T1000 (cell line): ENCODE results near the gene SLC6A20.
"Not testable (repeated sequence)": the region's sequence is repeated elsewhere in the genome, so short reads cannot be mapped to it uniquely, and the experiment has no call there.

Experiments used
- DNase-seq: peaks from one replicate; lab custom pipeline; 2025; ENCODE audit warnings: mixed read lengths; lab: John Stamatoyannopoulos, UW

Gene SLC6A20

GRCh38 chr3:45757141-45757540 is 39.2 kb downstream of the SLC6A20 start:
- DNase-seq: not testable (repeated sequence)

DNA sequence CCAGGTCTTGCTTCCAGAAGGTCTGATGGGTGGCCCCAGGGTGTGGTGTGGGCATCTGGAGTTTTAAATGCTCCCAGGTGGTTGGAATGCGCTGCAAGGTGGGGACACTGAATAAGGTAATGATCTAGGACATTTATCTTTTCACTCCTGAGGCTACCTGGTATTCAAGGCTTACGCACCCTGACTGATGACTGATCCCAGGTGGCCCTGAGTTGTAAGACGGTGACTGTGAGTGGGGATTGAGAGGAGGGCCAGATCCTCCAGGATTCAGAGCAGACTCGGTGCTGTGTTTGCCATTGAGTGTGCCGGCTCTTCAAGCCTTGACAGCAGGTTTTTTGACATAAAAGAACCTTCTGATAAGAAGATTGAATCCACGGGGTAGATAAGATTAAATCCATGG is 40.3 kb downstream of the SLC6A20 start:
- DNase-seq: no peak

GRCh38 chr3:45754461-45754860 is 41.9 kb downstream of the SLC6A20 start:
- no peak for DNase-seq

GRCh38 chr3:45753095-45753494 is 43.2 kb downstream of the SLC6A20 start:
- no peak for DNase-seq

DNA sequence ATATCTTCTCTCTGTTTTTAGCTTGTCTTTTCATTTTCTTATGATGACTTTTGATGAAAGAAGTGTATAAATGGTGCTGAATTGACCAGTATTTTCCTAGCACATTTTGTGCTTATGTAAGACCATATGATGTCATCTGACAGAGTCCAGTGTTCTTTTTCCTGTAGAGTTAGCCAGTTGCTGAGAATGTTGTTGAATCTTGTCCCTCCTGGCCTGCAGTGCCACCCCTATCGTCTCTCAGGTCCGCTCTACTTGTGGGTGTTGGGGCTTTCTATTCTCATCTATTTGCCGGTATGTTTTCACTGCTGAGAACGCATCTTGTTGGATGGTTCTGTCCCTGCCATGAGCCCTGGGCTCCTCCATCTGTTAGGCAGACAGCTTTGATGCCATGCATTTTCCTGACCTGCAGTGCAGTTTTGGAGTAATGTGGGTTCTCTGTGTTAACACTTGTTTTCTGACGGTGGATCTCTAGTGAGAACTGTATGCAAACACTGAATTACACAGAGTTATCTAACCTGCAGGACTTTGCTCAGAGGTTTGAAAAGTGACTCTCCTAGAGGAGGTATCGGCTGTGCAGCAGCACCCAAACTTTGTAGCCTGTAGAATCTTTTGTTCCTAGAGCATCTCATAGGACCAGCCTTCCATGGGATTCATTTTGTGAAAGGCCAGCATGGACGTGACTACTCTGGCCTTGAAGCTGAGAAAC is 44.6 kb downstream of the SLC6A20 start:
- no peak for DNase-seq

GRCh38 chr3:45749880-45750279 is 46.5 kb downstream of the SLC6A20 start:
- DNase-seq: no peak

DNA sequence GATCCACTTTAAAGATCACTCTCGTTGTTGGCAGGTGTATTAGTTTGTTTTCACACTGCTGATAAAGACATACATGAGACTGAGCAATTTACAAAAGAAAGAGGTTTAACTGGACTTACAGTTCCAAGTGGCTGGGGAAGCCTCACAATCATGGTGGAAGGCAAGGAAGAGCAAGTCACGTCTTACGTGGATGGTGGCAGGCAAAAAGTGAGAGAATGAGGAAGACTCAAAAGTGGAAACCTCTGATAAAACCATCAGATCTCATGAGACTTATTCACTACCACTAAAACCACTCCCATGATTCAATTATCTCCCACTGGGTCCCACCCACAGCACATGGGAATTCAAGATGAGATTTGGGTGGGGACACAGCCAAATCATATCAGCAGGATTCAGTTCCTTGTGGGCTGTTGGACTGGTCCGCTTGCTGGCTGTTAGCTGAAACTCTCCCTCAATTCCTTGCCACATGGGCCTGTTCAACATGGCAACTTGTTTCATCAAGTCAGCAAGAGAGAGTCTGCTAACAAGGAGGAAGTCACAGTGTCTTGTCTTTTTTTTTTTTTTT is 47.2 kb downstream of the SLC6A20 start:
- DNase-seq: not testable (repeated sequence)

GRCh38 chr3:45748068-45748467 is 48.3 kb downstream of the SLC6A20 start:
- no peak for DNase-seq

- no peak for DNase-seq
Observed at GRCh38 chr3:45746777-45747622, 49.3 kb downstream of the SLC6A20 start.

GRCh38 chr3:45746165-45746776 is 50.1 kb downstream of the SLC6A20 start:
- no peak for DNase-seq

DNA sequence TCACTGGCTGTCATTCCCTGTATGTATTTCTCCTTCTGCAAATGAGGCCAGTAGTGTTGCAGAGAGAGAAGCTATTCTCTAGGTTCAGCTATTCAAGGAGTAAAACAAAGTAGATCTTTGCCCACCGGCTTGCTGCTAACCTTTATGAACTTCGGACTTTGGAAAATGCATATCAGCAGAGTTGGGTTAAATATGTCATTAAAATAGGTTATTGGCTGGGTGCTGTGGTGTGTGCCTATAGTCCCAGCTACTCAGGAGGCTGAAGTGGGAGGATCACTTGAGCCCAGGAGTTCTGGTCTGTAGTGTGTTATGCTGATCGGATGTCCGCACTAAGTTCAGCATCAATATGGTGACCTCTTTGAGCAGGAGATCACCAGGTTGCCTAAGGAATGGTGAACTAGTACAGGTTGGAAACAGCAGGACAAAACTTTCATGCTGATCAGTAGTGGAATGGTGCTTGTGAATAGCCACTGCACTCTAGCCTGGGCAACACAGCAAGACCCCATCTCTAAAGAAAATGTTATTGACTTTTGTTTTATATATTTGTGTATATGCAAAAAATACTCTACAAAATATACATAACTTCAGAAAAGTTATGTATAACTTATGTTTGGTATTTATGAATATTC is 53.8 kb downstream of the SLC6A20 start:
- DNase-seq: no peak

- DNase-seq: no peak
Observed at GRCh38 chr3:45741742-45742460, 54.4 kb downstream of the SLC6A20 start.

DNA sequence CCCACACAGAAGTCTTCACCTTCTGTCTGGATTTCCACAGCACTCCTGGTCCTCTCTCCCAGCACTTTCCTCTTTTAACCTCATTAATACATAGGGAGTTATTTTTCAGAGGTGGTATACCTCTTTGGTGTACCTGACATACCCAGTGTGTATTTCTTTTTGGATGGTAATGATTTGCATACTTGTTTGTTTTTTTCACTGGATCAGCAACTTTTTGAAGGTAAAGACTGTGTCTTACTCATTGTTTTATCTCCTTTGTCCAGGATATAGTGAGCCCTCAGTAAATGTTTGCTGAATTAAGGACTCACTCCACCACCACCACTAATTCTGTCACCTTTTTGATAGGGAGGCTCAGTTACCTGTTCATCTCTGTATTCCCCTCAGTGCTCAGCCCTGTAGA is 55.1 kb downstream of the SLC6A20 start:
- no peak for DNase-seq

DNA sequence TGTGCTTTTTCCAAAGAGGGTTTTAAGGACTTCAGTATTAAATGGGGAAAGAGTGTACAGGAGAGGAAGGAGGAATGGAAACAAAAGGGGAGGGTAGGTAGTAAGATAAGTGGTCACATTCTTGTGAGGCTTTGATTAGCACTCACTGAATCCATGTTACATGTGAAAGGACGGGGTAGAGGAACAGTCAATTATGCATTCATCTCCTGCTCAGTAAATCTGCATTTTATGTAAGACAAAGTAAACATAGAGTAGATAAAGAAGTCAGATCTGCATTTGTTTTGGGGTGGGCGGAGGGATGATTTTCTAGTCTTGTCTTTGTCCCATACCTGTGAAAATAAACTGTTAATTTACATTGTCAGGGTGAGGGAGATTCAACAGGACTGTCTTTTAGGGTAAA is 56.3 kb downstream of the SLC6A20 start:
- no peak for DNase-seq

- DNase-seq: no peak
Observed at GRCh38 chr3:45737234-45737633, 59.1 kb downstream of the SLC6A20 start.

- DNase-seq: no peak
Observed at GRCh38 chr3:45736707-45737106, 59.6 kb downstream of the SLC6A20 start.

DNA sequence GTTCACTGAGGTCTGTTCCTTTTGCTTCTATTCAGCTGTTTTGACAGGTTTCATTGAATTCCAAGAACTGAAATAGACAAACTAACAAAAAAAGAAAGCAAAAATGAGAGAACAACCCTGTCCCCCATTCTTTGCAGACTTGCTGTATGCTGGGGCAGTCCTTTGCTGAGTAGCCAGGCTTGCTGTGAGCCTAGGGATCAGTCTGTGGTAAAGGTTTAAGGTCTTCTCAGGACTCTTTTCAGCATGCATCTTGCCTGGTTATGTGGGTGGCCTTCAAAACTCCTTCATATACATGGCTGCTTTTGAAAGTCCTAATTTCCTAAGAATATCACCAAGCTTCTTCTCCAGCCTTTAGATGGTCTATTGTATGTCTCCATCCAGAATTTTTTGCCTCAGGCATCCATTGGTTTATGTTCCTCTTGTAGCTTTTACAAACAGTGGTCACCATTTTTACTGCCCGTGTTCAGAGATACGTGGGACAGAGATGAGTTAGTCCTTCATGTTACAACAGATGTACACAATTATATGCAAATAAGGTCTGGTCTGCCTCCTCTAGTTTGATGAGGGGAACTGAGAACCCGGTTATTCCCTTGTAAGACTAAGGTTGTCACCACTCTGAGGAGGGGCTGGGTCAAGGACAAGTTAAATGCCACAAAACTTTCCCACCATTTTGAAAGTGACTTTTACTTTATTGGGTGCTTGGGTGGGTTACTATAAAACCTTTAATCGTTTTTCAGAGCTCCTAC is 65.8 kb downstream of the SLC6A20 start:
- DNase-seq: no peak

DNA sequence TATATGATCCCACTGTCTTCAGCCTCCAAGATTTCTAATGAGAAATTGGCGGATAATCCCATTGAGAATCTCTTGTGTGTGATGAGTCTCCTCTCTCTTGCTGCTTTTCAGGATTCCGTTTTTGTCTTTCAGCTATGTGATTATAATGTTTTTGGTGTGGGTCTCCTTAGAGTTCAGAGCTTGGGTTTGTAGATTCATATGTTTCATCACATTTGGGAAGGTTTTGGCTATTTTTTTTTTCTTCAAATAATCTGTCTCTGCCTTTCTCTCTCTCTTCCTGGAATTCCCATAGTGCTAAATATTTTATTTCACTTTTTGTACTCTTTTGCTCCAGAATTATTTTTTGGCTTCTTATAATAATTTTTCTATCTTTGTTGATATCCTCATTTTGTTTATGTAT is 66.7 kb downstream of the SLC6A20 start:
- DNase-seq: no peak

GRCh38 chr3:45724911-45725310 is 71.4 kb downstream of the SLC6A20 start:
- no peak for DNase-seq

DNA sequence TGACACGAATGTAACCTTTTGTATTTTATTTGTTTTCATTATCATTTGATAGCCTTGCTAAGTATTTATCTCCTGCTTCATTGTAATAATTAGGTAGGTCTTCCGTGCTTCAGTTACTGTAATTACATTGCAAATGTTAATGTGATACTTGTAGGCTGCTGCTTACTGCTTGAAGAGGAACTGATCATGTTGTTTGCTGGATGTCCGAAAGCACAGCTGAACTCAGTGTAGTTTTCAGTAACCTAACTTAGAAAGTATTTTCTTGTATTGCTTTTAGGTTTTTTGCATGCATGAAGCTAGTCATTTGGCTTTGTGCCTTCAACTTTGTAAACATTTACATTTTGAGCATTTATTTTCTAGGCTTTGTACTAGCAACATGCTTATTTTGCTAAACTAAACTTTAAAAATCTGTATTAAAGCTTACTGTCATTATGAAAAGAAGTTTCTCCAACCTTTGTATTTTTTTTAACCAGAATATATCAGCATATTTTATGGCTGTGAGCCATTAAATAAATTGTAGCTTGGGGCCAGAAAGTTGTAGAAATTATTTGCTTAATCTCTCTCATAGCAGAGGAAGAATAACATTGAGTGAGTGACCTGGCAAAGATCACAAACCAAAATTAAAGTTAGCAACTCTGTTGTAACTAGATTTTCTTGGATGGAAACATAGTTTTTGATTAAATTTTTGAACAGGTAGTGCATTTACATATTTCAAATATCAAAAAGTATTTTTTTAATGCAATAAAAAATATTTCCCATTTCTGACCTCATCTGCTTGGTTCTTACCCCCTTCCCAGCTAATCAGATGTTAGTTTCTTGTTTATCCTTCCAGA is 76.5 kb downstream of the SLC6A20 start:
- no peak for DNase-seq
